Measurements from ENCODE around the gene EIF4H. TPM values are rescaled to one million over a fixed set of nuclear protein-coding genes. Genes with fewer than 3 reads are reported as not detected.
"Not testable (repeated sequence)": the region's sequence is repeated elsewhere in the genome, so short reads cannot be mapped to it uniquely, and the experiment has no call there.

Gene EIF4H
- polyA plus RNA-seq, 1 donor: 208 TPM

DNA sequence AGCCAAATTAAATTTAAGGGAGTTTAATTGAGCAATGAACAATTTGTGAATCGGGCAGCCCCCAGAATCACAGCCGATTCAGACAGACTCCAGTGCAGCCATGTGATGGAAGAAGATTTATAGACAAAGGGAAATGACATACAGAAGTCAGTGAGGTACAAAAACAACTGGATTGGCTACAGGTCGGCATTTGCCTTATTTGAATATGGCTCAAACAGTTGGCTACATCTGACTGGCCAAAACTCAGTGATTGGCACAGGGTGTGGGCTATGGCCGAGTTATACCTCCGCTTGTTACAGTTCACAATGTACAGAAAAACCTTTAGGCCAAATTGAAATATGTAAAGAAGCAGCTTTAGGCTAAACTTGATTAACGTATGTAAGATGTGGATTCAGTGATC is 30.8 kb upstream of the EIF4H start:
- Histone ChIP-seq H3K4me1 (ENCODE audit: control insufficient read depth, insufficient read depth, low read length) (no peaks in the 10 kb centered on the region), H3K36me3 (ENCODE audit: control insufficient read depth, insufficient read depth, low read length) (no peaks in the 10 kb centered on the region), H3K27me3 (ENCODE audit: control insufficient read depth, insufficient read depth, low read length) (no peaks in the 10 kb centered on the region), H3K27ac (ENCODE audit: low read length) (no peak overlapping the region), H3K4me3 (ENCODE audit: low read length) (no peak overlapping the region), H3K9me3 (ENCODE audit: control insufficient read depth, low read depth, low read length) (no peaks in the 10 kb centered on the region)
- no peak for DNase-seq
- WGBS (ENCODE audit: insufficient coverage, low lambda C conversion rate): no CpG with 5 or more reads among the region's 6 CpGs

DNA sequence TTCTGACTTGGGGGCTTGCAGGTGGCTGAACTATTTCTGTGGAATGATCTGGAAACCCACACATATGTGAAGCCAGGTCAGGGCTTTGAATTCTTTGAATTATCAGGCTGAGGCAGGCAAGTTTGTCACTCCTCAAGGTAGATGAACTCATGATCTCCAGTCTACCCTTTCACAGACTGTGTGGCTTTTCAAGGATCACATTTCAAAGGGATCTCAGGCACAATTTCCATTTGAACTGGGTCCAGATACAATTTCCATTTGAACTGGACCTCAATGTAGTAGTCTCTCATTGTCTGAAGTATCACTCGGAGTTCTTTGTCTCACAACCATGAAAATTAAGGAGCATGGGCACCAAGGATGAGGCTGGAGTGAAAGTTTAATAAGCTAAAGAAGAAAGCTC is 25.7 kb upstream of the EIF4H start:
- Histone ChIP-seq H3K9me3 (ENCODE audit: control insufficient read depth, low read depth, low read length) (no peaks in the 10 kb centered on the region), H3K27ac (ENCODE audit: low read length) (no peak overlapping the region), H3K36me3 (ENCODE audit: control insufficient read depth, insufficient read depth, low read length) (no peaks in the 10 kb centered on the region), H3K27me3 (ENCODE audit: control insufficient read depth, insufficient read depth, low read length) (no peaks in the 10 kb centered on the region), H3K4me3 (ENCODE audit: low read length) (no peak overlapping the region), H3K4me1 (ENCODE audit: control insufficient read depth, insufficient read depth, low read length) (no peaks in the 10 kb centered on the region)
- no peak for DNase-seq
- WGBS (ENCODE audit: insufficient coverage, low lambda C conversion rate): no CpG with 5 or more reads among the region's 1 CpG

DNA sequence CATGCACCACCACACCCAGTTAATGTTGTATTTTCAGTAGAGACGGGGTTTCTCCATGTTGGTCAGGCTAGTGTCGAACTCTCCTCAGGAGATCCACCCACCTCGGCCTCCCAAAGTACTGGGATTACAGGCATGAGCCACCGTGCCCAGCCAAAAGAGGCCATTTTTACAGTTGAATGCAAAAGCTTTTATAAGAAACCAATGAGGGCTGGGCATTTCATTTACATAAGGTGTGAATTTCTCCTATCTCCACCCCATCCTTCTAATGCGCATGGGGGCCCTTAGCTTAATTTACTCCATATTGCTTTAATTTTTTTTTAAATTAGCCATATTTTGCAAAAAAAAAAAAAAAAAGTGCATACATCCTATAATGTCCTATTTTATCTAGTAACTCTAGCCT is 25.1 kb upstream of the EIF4H start:
- Histone ChIP-seq H3K27ac (ENCODE audit: low read length) (no peak overlapping the region), H3K27me3 (ENCODE audit: control insufficient read depth, insufficient read depth, low read length) (no peaks in the 10 kb centered on the region), H3K36me3 (ENCODE audit: control insufficient read depth, insufficient read depth, low read length) (no peaks in the 10 kb centered on the region), H3K4me1 (ENCODE audit: control insufficient read depth, insufficient read depth, low read length) (no peaks in the 10 kb centered on the region), H3K9me3 (ENCODE audit: control insufficient read depth, low read depth, low read length) (no peaks in the 10 kb centered on the region), H3K4me3 (ENCODE audit: low read length) (no peak overlapping the region)
- WGBS (ENCODE audit: insufficient coverage, low lambda C conversion rate): no CpG with 5 or more reads among the region's 5 CpGs
- no peak for DNase-seq

DNA sequence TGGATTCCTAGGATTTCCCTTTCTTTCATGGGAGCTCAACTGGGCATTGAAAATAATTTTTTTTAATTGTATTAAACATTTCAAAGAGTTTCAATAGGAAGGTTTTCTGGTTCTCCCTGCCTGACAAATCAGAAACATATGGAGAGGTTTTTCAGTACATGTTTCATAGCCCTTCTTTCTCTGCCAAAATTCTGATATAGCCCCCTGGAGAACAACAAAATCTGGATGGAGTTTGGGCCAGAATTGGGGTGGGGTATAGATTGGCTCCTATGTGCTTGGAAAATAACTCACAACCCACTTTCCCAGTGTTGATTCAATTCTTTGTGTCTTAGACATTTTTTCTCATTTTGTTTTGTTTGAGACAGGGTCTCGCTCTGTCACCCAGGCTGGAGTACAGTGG is 24.6 kb upstream of the EIF4H start:
- DNase-seq: no peak
- no CpG with 5 or more reads among the region's 1 CpG for WGBS (ENCODE audit: insufficient coverage, low lambda C conversion rate)
- H3K27ac ChIP-seq (ENCODE audit: low read length): no peak overlapping the region

DNA sequence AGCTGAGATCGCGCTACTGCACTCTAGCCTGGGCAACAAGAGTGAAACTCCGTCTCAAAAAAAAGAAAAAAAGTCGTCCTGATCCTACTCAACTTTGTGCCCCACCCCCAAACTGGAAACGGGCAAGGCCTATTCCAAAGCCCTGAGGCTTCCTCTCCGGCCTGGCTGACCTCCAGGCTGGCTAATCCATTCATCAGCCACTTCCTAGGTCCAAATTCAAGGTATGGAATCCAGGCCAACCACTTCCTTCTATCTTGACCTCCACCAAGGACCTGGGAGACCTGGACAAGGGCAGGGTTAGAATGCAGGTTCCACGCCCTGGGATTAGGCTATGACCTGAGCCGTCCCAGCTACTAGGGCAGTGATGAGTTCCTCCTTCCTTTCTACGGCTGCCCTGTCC is 20.4 kb upstream of the EIF4H start:
- Histone ChIP-seq H3K27ac (ENCODE audit: low read length) (no peak overlapping the region), H3K27me3 (ENCODE audit: control insufficient read depth, insufficient read depth, low read length) (no peaks in the 10 kb centered on the region), H3K36me3 (ENCODE audit: control insufficient read depth, insufficient read depth, low read length) (no peaks in the 10 kb centered on the region), H3K4me3 (ENCODE audit: low read length) (no peak overlapping the region), H3K9me3 (ENCODE audit: control insufficient read depth, low read depth, low read length) (no peaks in the 10 kb centered on the region), H3K4me1 (ENCODE audit: control insufficient read depth, insufficient read depth, low read length) (no peaks in the 10 kb centered on the region)
- no CpG with 5 or more reads among the region's 9 CpGs for WGBS (ENCODE audit: insufficient coverage, low lambda C conversion rate)
- no peak for DNase-seq

More for the DNA sequence above, 24.6 kb upstream of the EIF4H start:
- H3K27me3 ChIP-seq (ENCODE audit: control insufficient read depth, insufficient read depth, low read length): no peaks in the 10 kb centered on the region
- H3K4me1 ChIP-seq (ENCODE audit: control insufficient read depth, insufficient read depth, low read length): no peaks in the 10 kb centered on the region
- no peaks in the 10 kb centered on the region for H3K36me3 ChIP-seq (ENCODE audit: control insufficient read depth, insufficient read depth, low read length)
- no peaks in the 10 kb centered on the region for H3K9me3 ChIP-seq (ENCODE audit: control insufficient read depth, low read depth, low read length)
- no peak overlapping the region for H3K4me3 ChIP-seq (ENCODE audit: low read length)

DNA sequence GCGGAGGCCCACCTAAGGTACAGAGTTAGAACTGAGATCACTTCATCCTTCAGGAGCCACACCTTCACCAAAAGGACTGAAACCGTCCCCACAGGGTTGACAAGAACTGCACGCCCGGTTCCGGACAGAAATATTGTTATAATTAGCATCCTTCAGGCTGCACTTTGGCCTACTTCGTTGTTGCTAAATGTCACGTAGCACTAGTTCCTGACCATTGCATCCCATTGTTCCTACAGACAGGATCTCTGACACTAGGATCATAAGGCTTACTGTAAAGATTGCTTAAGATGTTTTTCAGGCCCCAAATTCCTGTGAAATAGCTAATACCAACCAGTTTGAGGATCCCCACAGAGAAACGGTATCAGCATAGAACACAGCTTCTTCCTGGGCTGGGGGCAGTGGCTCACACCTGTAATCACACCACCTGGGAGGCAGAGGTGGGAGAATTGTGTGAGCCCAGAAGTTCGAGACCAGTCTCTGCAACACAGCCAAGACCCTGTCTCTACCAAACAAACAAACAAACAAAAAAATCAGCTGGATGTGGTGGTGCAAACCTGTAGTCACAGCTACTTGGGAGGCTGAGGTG is 18.3 kb upstream of the EIF4H start:
- Histone ChIP-seq H3K4me1 (ENCODE audit: control insufficient read depth, insufficient read depth, low read length) (no peaks in the 10 kb centered on the region), H3K27me3 (ENCODE audit: control insufficient read depth, insufficient read depth, low read length) (no peaks in the 10 kb centered on the region), H3K4me3 (ENCODE audit: low read length) (no peak overlapping the region), H3K27ac (ENCODE audit: low read length) (no peak overlapping the region), H3K36me3 (ENCODE audit: control insufficient read depth, insufficient read depth, low read length) (no peaks in the 10 kb centered on the region), H3K9me3 (ENCODE audit: control insufficient read depth, low read depth, low read length) (no peaks in the 10 kb centered on the region)
- no peak for DNase-seq
- no CpG with 5 or more reads among the region's 9 CpGs for WGBS (ENCODE audit: insufficient coverage, low lambda C conversion rate)

DNA sequence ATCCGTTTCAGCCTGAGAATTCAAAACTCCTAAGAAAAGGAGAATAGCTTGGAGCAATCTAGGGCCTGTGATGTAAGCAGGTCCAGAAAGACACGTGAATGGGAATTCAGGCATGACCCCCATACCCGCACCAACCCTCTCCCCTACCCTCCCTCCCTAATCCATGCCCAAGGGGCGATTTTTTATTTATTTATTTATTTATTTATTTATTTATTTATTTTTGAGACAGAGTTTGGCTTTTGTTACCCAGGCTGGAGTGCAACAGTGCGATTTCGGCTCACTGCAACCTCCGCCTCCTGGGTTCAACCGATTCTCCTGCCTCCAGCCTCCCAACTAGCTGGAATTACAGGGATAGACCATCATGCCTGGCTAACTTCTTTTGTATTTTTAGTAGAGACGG is 16.6 kb upstream of the EIF4H start:
- Histone ChIP-seq H3K4me3 (ENCODE audit: low read length) (no peak overlapping the region), H3K9me3 (ENCODE audit: control insufficient read depth, low read depth, low read length) (no peaks in the 10 kb centered on the region), H3K36me3 (ENCODE audit: control insufficient read depth, insufficient read depth, low read length) (no peaks in the 10 kb centered on the region), H3K4me1 (ENCODE audit: control insufficient read depth, insufficient read depth, low read length) (no peaks in the 10 kb centered on the region), H3K27ac (ENCODE audit: low read length) (no peak overlapping the region), H3K27me3 (ENCODE audit: control insufficient read depth, insufficient read depth, low read length) (no peaks in the 10 kb centered on the region)
- no peak for DNase-seq
- 100% methylated on average over 2 of the region's 9 CpGs for WGBS (ENCODE audit: insufficient coverage, low lambda C conversion rate)

DNA sequence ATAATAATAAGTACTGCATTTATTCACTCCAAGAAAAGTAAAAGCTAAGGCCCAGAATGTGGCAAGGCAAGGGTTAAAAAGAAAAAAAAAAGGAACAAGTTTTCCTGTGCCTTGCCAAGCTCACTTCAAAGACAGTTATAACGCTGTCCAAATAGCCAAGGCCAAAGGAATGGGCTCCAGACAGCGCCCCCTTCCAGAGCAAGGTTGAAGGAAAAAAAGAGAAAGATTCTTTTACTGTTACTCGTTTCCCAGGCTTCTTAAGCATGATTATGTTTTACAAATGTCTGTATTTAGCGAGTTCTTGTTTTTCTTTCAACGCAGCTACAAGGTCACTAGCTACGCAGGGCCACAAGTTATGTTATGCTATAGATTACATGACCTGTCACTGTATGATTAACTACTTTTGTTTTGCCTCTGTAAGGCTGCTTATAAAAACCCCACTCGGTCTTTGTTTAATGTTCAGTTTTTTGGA is 9.1 kb upstream of the EIF4H start:
- Histone ChIP-seq H3K36me3 (ENCODE audit: control insufficient read depth, insufficient read depth, low read length) (no peaks in the 10 kb centered on the region), H3K4me1 (ENCODE audit: control insufficient read depth, insufficient read depth, low read length) (no peaks in the 10 kb centered on the region), H3K4me3 (ENCODE audit: low read length) (no peak overlapping the region), H3K9me3 (ENCODE audit: control insufficient read depth, low read depth, low read length) (no peaks in the 10 kb centered on the region), H3K27ac (ENCODE audit: low read length) (no peak overlapping the region), H3K27me3 (ENCODE audit: control insufficient read depth, insufficient read depth, low read length) (no peaks in the 10 kb centered on the region)
- DNase-seq: no peak
- 30% methylated on average over 2 of the region's 7 CpGs for WGBS (ENCODE audit: insufficient coverage, low lambda C conversion rate)

DNA sequence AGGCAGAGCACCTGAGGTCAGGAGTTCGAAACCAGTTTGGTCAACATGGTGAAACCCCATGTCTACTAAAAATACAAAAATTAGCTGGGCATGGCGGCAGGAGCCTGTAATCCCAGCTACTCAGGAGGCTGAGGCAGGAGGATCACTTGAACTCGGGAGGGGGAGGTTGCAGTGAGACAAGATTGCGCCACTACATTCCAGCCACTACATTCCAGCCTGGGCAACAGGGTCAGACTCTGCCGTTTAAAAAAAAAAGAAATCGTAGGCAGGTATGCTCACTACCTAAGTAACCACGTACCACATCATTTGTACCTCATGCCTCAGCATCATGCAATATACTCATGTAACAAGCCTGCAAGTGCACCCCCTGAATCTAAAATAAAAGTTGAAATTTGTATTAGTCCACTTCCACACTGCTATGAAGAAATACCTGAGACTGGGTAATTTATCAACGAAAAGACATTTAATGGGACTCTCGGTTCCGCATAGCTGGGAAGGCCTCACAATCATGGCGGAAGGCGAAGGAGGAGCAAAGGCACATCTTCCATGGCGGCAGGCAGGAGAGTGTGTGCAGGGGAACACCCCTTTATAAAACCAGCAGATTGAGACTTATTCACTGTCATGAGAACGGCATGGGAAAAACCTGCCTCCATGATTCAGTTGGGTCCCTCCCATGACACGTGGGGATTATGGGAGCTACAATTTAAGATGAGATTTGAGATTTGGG is 8.1 kb upstream of the EIF4H start:
- Histone ChIP-seq H3K4me3 (ENCODE audit: low read length) (no peak overlapping the region), H3K4me1 (ENCODE audit: control insufficient read depth, insufficient read depth, low read length) (no peaks in the 10 kb centered on the region), H3K27ac (ENCODE audit: low read length) (no peak overlapping the region), H3K9me3 (ENCODE audit: control insufficient read depth, low read depth, low read length) (no peaks in the 10 kb centered on the region), H3K36me3 (ENCODE audit: control insufficient read depth, insufficient read depth, low read length) (no peaks in the 10 kb centered on the region), H3K27me3 (ENCODE audit: control insufficient read depth, insufficient read depth, low read length) (no peaks in the 10 kb centered on the region)
- no CpG with 5 or more reads among the region's 15 CpGs for WGBS (ENCODE audit: insufficient coverage, low lambda C conversion rate)
- no peak for DNase-seq

DNA sequence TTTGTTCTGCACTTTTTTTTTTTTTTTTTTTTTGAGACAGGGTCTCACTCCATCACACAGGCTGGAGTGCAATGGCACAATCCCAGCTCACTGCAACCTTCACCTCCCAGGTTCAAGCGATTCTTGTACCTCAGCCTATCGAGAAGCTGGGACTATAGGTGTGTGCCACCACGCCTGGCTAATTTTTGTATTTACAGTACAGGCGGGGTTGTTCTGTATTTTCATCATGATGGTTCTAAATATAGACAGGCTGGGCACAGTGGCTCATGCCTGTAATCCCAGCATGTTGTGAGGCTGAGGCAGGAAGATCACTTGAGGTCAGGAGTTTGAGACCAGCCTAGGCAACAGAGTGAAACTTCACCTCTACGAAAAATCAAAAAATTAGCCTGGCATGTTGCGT is 6.8 kb upstream of the EIF4H start:
- no CpG with 5 or more reads among the region's 6 CpGs for WGBS (ENCODE audit: insufficient coverage, low lambda C conversion rate)
- DNase-seq; H3K9me3 ChIP-seq (ENCODE audit: control insufficient read depth, low read depth, low read length); H3K36me3 ChIP-seq (ENCODE audit: control insufficient read depth, insufficient read depth, low read length); H3K27ac ChIP-seq (ENCODE audit: low read length); H3K27me3 ChIP-seq (ENCODE audit: control insufficient read depth, insufficient read depth, low read length); H3K4me1 ChIP-seq (ENCODE audit: control insufficient read depth, insufficient read depth, low read length); H3K4me3 ChIP-seq (ENCODE audit: low read length): not testable (repeated sequence)

DNA sequence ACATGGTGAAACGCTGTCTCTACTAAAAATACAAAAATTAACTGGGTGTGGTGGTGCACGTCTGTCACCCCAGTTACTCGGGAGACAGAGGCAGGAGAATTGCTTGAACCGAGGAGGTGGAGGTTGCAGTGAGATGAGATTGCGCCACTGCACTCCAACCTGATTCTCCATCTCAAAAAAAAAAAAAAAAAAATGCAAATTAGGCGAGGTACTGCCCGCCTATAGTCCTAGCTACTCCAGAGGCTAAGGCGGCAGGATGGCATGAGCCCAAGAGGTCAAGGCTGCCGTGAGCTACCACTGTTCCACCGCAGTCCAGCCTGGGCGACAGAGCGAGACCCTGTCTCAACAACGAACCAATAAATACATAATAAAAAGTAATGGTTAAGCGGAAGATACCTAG is 1.1 kb upstream of the EIF4H start:
- DNase-seq: peak in 1 of 2 donors; percentile 31

More for the DNA sequence above, 1.1 kb upstream of the EIF4H start:
- WGBS (ENCODE audit: insufficient coverage, low lambda C conversion rate): 40% methylated on average over 1 of the region's 14 CpGs
- Histone ChIP-seq H3K36me3 (ENCODE audit: control insufficient read depth, insufficient read depth, low read length) (peaks cover 9% of the 10 kb centered on the region), H3K9me3 (ENCODE audit: control insufficient read depth, low read depth, low read length) (no peaks in the 10 kb centered on the region), H3K27ac (ENCODE audit: low read length) (peak overlapping the region; percentile 89), H3K27me3 (ENCODE audit: control insufficient read depth, insufficient read depth, low read length) (no peaks in the 10 kb centered on the region), H3K4me3 (ENCODE audit: low read length) (peak overlapping the region; percentile 85), H3K4me1 (ENCODE audit: control insufficient read depth, insufficient read depth, low read length) (peaks cover 11% of the 10 kb centered on the region)

Measured in large intestine (tissue), 3 donors.